ENCODE data around the gene WNK4.

DNA sequence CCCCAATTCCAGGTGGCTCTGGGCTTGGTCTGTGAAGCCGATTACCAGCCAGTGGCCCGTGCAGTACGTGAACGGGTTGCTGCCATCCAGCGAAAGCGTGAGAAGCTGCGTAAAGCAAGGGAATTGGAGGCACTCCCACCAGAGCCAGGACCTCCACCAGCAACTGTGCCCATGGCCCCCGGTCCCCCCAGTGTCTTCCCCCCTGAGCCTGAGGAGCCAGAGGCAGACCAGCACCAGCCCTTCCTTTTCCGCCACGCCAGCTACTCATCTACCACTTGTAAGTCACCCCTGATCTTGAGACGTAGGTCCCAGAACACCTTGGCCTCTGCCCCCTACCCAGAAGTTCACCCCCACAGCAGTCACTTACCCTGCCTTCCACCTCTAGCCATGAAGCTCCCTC lies 6.9 kb downstream of the WNK4 start:
- TF ChIP-seq, protein P1, sequence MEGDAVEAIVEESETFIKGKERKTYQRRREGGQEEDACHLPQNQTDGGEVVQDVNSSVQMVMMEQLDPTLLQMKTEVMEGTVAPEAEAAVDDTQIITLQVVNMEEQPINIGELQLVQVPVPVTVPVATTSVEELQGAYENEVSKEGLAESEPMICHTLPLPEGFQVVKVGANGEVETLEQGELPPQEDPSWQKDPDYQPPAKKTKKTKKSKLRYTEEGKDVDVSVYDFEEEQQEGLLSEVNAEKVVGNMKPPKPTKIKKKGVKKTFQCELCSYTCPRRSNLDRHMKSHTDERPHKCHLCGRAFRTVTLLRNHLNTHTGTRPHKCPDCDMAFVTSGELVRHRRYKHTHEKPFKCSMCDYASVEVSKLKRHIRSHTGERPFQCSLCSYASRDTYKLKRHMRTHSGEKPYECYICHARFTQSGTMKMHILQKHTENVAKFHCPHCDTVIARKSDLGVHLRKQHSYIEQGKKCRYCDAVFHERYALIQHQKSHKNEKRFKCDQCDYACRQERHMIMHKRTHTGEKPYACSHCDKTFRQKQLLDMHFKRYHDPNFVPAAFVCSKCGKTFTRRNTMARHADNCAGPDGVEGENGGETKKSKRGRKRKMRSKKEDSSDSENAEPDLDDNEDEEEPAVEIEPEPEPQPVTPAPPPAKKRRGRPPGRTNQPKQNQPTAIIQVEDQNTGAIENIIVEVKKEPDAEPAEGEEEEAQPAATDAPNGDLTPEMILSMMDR (IDR thresholded peaks at IDR 0.05; ENCODE audit: low read depth, low read length) = no peak
- TF ChIP-seq, protein P2, sequence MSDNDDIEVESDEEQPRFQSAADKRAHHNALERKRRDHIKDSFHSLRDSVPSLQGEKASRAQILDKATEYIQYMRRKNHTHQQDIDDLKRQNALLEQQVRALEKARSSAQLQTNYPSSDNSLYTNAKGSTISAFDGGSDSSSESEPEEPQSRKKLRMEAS (IDR thresholded peaks at IDR 0.05; ENCODE audit: low read depth, low read length) = no peak
- TF ChIP-seq POLR2A (IDR thresholded peaks at IDR 0.05; ENCODE audit: extremely low read depth, insufficient read length) = no peak
